ENCODE data around the gene LRRC75A. TPM values are rescaled to one million over a fixed set of nuclear protein-coding genes. Genes with fewer than 3 reads are reported as not detected.

LRRC75A gene
- total and polyA plus RNA-seq, 2 donors (not counting 1 experiment from before 2014, with no cell fraction given): 2.0 to 3.4 TPM

- peak within 1 kb of the TSS; percentile 94 to 98 for H3K27ac ChIP-seq (ENCODE audit: low read length in 2 of 2)
- TF ChIP-seq EZH2 (IDR thresholded peaks at IDR 0.05; ENCODE audit: borderline replicate concordance, insufficient read depth, low read depth, low read length, poor library complexity, severe bottlenecking): no peak
- peak; percentile 64 for TF ChIP-seq CTCF (IDR thresholded peaks at IDR 0.05)
- Mint-ChIP-seq H3K27me3 (no peaks in the 10 kb centered on the region), H3K27ac (peak within 1 kb of the TSS; percentile 95), H3K4me1 (peaks cover 42% of the 10 kb centered on the region), H3K9me3 (ENCODE audit: insufficient read depth) (no peaks in the 10 kb centered on the region), H3K4me3 (peak within 1 kb of the TSS; percentile 98)
- intact Hi-C loops (cut with micrococcal nuclease): loop anchor here (1.0 to 10.0 kb wide), 4 partner anchors 29 to 200 kb away; partner anchors contain the start of genes NCOR1, PIGL and UBB
- DNase-seq (peak; percentile 73), ATAC-seq (ENCODE audit: low read depth) (peak; percentile 47)
- peaks cover 0 to 30% of the 10 kb centered on the region in 2 experiments for H3K36me3 ChIP-seq (replicated peaks in 1 of 2; ENCODE audit: control extremely low read depth in 1 of 2, control insufficient read depth in 1 of 2, extremely low read depth in 1 of 2, insufficient read depth in 2 of 2, low read length in 1 of 2)
- peaks cover 27 to 48% of the 10 kb centered on the region in 2 donors for H3K4me1 ChIP-seq (ENCODE audit: control insufficient read depth in 2 of 2, insufficient read depth in 2 of 2, low read length in 2 of 2)
- no peaks in the 10 kb centered on the region for H3K27me3 ChIP-seq (replicated peaks in 1 of 4; ENCODE audit: control extremely low read depth in 1 of 4, control insufficient read depth in 3 of 4, insufficient read depth in 4 of 4, low read length in 3 of 4)
- H3K4me3 ChIP-seq (ENCODE audit: control extremely low read depth in 1 of 5, extremely low read depth in 1 of 5, insufficient read depth in 1 of 5, low read depth in 2 of 5, low read length in 4 of 5): peak within 1 kb of the TSS; percentile 53 to 86 (median 67)
- no peaks in the 10 kb centered on the region for H3K9me3 ChIP-seq (ENCODE audit: control extremely low read depth in 1 of 3, control insufficient read depth in 2 of 3, insufficient read depth in 1 of 3, low read length in 2 of 3)
- WGBS (ENCODE audit: insufficient coverage): 0% methylated on average over 15 of the region's 21 CpGs
- ChIA-PET POLR2A (interaction anchor here (0.7 to 2.2 kb wide), 9 partner anchors 13 to 129 kb away, joined by 3 to 22 read pairs (median 6); partner anchors contain the start of gene UBB), CTCF (interaction anchor here (0.6 to 4.0 kb wide), 27 partner anchors 11 to 128 kb away, joined by 3 to 91 read pairs (median 4); partner anchors contain the start of genes CENPV and UBB)
- peak within 1 kb of the TSS; percentile 84 for H3K9ac ChIP-seq (ENCODE audit: low read length)
- H2AFZ ChIP-seq (ENCODE audit: insufficient read depth, low read depth, low read length, poor library complexity, severe bottlenecking): peak within 1 kb of the TSS; percentile 84
- peaks cover 26% of the 10 kb centered on the region for H4K20me1 ChIP-seq (ENCODE audit: control insufficient read depth, insufficient read depth, low read length, poor library complexity, severe bottlenecking)
- H3K79me2 ChIP-seq (ENCODE audit: control insufficient read depth, insufficient read depth, low read length): peaks cover 51% of the 10 kb centered on the region
- peak within 1 kb of the TSS; percentile 97 for H3K4me2 ChIP-seq (replicated peaks; ENCODE audit: low read depth, low read length, poor library complexity, severe bottlenecking)
These were observed 76.7 kb downstream of the LRRC75A start, which contains the start of gene TRPV2 for GRCh38 chr17:16415031-16415924. TRPV2 (plus strand) TSS chr17:16415571; CDS start chr17:16417669, 2,098 bp downstream.

Data from B cell (primary cell).